RPMI8226 (cell line): ENCODE results near the gene AMER2.

Source experiments
- DNase-seq: peaks from one replicate; pipeline ENCODE4 v3.0.0-alpha.2; 2015

Gene AMER2

GRCh38 chr13:25149711-25150110, 22.4 kb downstream of the AMER2 start:
- no peak for DNase-seq

- no peak for DNase-seq
Measured at GRCh38 chr13:25148402-25148771, 23.7 kb downstream of the AMER2 start.

- no peak for DNase-seq
Measured at GRCh38 chr13:25147638-25148401, 24.3 kb downstream of the AMER2 start.

- no peak for DNase-seq
Measured at GRCh38 chr13:25143706-25144105, 28.4 kb downstream of the AMER2 start.

GRCh38 chr13:25141042-25141441, 31.0 kb downstream of the AMER2 start:
- DNase-seq, result no peak

GRCh38 chr13:25137788-25138115, 34.3 kb downstream of the AMER2 start:
- no peak for DNase-seq

GRCh38 chr13:25136880-25137787, 35.0 kb downstream of the AMER2 start:
- DNase-seq, result no peak

- DNase-seq, result no peak
Measured at GRCh38 chr13:25135896-25136295, 36.2 kb downstream of the AMER2 start.

DNA sequence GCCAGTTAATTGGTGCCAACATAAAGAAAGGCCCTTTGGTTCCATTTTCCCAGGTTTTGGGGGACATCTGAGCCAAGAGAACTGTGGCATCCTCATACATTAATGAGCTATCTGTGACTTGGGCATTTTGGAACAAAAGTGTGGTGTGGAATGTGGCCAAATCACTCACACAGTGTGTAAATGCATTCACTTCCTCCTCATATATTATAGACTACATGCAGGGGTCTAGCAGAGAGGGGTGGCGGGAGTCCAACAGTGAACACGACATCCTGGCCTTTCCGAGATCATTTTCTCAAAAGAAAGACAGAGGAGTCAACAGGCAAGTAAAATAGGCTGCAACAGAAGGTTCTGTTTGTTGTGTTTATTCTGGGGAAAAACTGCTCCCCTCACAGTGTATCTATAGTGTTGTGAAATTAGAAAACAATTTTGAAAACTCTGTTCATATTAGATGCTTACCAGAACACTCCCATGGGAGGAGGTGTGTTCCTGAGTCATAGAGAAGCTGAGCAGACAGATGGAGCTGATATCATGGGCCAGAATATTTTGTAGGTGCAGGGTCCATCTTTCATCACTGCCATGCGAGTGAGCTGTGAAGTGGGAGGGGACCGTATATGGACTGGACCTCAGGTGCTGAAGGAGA, 39.2 kb downstream of the AMER2 start:
- no peak for DNase-seq

DNA sequence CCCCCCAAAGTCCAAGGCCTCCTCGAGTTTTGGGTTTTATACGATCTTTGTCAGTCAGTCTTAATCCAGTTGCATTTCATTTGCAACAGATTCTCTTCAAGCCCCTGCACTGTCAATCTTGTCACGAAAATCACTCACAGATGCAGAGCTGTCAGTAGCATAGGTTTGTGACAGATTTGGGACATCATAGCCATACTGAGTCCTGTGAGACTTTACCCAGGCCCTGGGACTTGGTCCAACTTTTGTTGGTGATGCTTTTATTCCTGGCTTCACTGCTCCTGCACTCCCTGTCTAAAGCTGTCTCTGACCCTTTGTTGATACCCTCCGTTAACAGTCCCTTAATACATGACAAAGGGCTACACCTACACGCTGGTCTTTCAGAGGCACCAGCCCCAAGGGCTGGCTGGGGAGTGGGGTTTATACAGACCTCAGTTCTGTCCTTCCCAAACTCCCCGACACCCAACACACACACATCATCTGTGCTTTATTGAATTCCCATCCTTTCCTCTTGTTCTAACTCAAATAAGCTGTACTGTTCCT, 40.1 kb downstream of the AMER2 start:
- DNase-seq, result no peak

DNA sequence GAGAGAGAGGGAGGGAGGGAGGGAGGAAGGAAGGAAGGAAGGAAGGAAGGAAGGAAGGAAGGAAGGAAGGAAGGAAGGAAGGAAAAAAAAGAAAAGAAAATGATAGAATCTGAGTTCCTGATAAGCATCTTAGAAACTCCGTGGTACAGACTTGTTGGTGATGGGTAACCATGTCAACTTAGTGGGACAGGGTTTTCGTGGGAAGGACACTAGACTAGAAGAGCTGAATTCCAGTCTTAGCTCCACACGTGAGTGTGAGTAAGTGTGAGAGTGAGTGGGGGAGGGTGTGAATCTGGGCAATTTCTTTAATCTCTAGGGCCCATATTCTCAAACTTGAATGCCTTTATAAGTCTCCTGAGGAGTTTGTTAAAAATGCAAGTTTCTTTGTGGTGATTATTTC, 41.1 kb downstream of the AMER2 start:
- no peak for DNase-seq

GRCh38 chr13:25118378-25118905, 53.6 kb downstream of the AMER2 start:
- DNase-seq, result no peak

GRCh38 chr13:25117312-25117711, 54.8 kb downstream of the AMER2 start:
- no peak for DNase-seq

GRCh38 chr13:25116044-25116443, 56.0 kb downstream of the AMER2 start:
- no peak for DNase-seq

DNA sequence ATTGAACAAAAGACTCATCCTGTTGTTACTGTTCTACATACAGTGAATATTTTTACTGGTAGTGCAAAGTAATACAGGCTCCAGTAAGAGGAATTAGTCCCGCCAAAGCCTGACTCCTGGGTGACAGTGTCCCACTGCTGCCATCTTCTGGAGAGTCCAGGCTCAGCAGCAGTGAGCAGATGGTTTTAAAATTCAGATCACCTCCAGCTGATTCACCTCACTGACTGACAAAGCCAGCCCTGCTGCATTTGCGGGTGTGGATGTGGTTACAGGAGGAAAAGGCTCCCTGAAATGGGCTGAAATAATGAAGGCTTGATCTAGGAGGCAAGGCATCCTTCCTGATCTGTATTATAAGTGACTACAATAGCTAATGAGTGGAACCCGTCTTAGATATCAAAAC, 57.9 kb downstream of the AMER2 start:
- DNase-seq, result peak; percentile 63

GRCh38 chr13:25112695-25113255, 59.3 kb downstream of the AMER2 start:
- no peak for DNase-seq
